GM12874 (cell line): ENCODE measurements around the gene TBX6.

Source experiments
- TF ChIP-seq, protein P1 (sequence below): IDR thresholded peaks from 2 replicates; pipeline ENCODE4 v1.5.1; 2011; ENCODE audit warnings: low read depth, mild to moderate bottlenecking, control low read depth, low read length, moderate library complexity; ENCODE audit not compliant: insufficient read depth

TBX6 gene

GRCh38 chr16:30041841-30042240 is 49.9 kb downstream of the TBX6 start:
- TF ChIP-seq, protein P1, sequence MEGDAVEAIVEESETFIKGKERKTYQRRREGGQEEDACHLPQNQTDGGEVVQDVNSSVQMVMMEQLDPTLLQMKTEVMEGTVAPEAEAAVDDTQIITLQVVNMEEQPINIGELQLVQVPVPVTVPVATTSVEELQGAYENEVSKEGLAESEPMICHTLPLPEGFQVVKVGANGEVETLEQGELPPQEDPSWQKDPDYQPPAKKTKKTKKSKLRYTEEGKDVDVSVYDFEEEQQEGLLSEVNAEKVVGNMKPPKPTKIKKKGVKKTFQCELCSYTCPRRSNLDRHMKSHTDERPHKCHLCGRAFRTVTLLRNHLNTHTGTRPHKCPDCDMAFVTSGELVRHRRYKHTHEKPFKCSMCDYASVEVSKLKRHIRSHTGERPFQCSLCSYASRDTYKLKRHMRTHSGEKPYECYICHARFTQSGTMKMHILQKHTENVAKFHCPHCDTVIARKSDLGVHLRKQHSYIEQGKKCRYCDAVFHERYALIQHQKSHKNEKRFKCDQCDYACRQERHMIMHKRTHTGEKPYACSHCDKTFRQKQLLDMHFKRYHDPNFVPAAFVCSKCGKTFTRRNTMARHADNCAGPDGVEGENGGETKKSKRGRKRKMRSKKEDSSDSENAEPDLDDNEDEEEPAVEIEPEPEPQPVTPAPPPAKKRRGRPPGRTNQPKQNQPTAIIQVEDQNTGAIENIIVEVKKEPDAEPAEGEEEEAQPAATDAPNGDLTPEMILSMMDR: peak; percentile 26; the same call in 1 of the 2 replicates

DNA sequence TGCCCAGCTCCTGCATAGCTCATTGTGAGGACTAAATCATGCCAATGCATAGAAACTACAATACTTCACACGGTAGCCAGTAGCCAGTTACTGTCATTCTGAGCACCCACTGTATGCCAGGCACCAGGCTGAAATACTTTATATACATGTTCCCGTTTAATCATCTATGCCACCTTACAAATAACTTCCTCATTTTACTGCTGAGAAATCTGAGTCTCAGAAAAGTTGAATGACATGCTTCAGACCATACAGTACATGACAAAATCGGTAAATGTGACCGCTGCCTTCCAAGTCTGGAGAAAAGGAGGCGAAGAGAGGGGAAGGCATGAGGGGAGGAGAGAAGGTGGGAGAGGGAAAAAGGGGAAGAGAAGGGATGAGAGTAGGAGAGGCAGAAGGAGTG is 51.5 kb downstream of the TBX6 start:
- TF ChIP-seq, protein P1: no peak
